PC-9 (cell line): ENCODE measurements around the gene ING5.

Experiments used
- CTCF ChIP-seq: fragments of 200-600 bp; sonication (generic); conservative IDR thresholded peaks from 2 replicates; pipeline ENCODE4 v1.6.1; 2017; ENCODE audit warnings: mixed run types, antibody characterized with exemption, mild to moderate bottlenecking, moderate library complexity
- EZH2 ChIP-seq: fragments of 200-600 bp; sonication (generic); IDR thresholded peaks from 2 replicates; pipeline ENCODE4 v1.8.0; 2017; ENCODE audit warnings: antibody characterized with exemption, low read depth

DNA sequence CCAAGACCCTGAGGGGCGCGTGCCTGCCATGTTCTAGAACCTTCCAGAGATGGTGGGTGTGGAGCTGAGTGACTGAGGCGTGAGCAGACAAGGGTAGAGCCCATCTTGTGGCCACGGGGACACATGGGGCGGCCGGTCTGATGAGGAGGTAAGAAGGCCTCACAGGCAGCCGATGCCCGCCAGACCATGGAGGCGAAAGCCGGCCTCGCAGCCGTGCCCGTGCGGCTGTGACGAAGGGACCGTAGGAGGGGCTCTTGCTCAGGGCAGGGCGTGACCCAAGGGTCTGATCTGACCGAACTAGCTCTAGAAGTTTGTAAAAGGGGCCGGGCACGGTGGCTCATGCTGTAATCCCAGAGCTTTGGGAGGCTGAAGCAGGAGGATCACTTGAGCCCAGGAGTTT, 52.2 kb downstream of the ING5 start:
- TF ChIP-seq CTCF (no peak), EZH2 (no peak)
